Measurements from ENCODE around the gene CD300E. TPM values are rescaled to one million over a fixed set of nuclear protein-coding genes. Genes with fewer than 3 reads are reported as not detected.

The CD300E gene
- total and polyA plus RNA-seq, 8 donors = 0.14 to 1.3 (median 0.27) TPM; not detected in 1

GRCh38 chr17:74618451-74618850 is 5.1 kb downstream of the CD300E start:
- WGBS, 2 donors = 52 to 55% methylated on average over 3 of the region's 3 CpGs
- H3K4me3 ChIP-seq = no peak overlapping the region
- no peak for DNase-seq
- no peaks in the 10 kb centered on the region for H3K9me3 ChIP-seq
- H3K36me3 ChIP-seq = no peaks in the 10 kb centered on the region
- no peak for ATAC-seq
- no peaks in the 10 kb centered on the region for H3K4me1 ChIP-seq
- intact Hi-C loops (cut with DNase I) = no loop called here
- H3K27ac ChIP-seq = no peak overlapping the region
- H3K27me3 ChIP-seq = no peaks in the 10 kb centered on the region
- TF ChIP-seq CTCF (IDR thresholded peaks at IDR 0.05) = no peak
- no peak for FAIRE-seq

GRCh38 chr17:74616696-74617095 is 6.8 kb downstream of the CD300E start:
- H3K27me3 ChIP-seq = no peaks in the 10 kb centered on the region
- H3K4me3 ChIP-seq = no peak overlapping the region
- H3K9me3 ChIP-seq = no peaks in the 10 kb centered on the region
- no peak for TF ChIP-seq CTCF (IDR thresholded peaks at IDR 0.05)
- H3K36me3 ChIP-seq = no peaks in the 10 kb centered on the region
- no peak for ATAC-seq
- H3K27ac ChIP-seq = no peak overlapping the region
- DNase-seq = no peak
- no peak for FAIRE-seq
- intact Hi-C loops (cut with DNase I) = no loop called here
- WGBS, 2 donors = 74 to 85% methylated on average over 7 of the region's 7 CpGs
- H3K4me1 ChIP-seq = no peaks in the 10 kb centered on the region

- Histone ChIP-seq H3K9me3 (no peaks in the 10 kb centered on the region), H3K27ac (no peak overlapping the region), H3K4me1 (no peaks in the 10 kb centered on the region), H3K4me3 (no peak overlapping the region), H3K27me3 (no peaks in the 10 kb centered on the region), H3K36me3 (no peaks in the 10 kb centered on the region)
- 60 to 64% methylated on average over 6 of the region's 6 CpGs for WGBS, 2 donors
- TF ChIP-seq CTCF (IDR thresholded peaks at IDR 0.05) = no peak
- no peak for FAIRE-seq
- no peak for DNase-seq
- no peak for ATAC-seq
- intact Hi-C loops (cut with DNase I) = no loop called here
Observed at GRCh38 chr17:74612046-74612445, 11.5 kb downstream of the CD300E start.

- H3K27me3 ChIP-seq = no peaks in the 10 kb centered on the region
- DNase-seq (no peak), ATAC-seq (no peak), FAIRE-seq (no peak)
- H3K36me3 ChIP-seq = no peaks in the 10 kb centered on the region
- no peak overlapping the region for H3K4me3 ChIP-seq
- WGBS, 2 donors = 16 to 43% methylated on average over 2 of the region's 2 CpGs
- intact Hi-C loops (cut with DNase I) = no loop called here
- H3K27ac ChIP-seq = no peak overlapping the region
- no peaks in the 10 kb centered on the region for H3K9me3 ChIP-seq
- no peak for TF ChIP-seq CTCF (IDR thresholded peaks at IDR 0.05)
- H3K4me1 ChIP-seq = no peaks in the 10 kb centered on the region
Observed at GRCh38 chr17:74610108-74610507, 13.4 kb downstream of the CD300E start.

- 91 to 94% methylated on average over 3 of the region's 3 CpGs for WGBS, 2 donors
- no peak for DNase-seq
- Histone ChIP-seq H3K27ac (no peak overlapping the region), H3K9me3 (no peaks in the 10 kb centered on the region), H3K4me3 (no peak overlapping the region), H3K36me3 (no peaks in the 10 kb centered on the region), H3K4me1 (no peaks in the 10 kb centered on the region), H3K27me3 (no peaks in the 10 kb centered on the region)
- FAIRE-seq = no peak
- TF ChIP-seq CTCF (IDR thresholded peaks at IDR 0.05) = no peak
- intact Hi-C loops (cut with DNase I) = no loop called here
- no peak for ATAC-seq
Observed at GRCh38 chr17:74608511-74608910, 15.0 kb downstream of the CD300E start.

All from pancreas (tissue), 10 donors.